ENCODE results near the gene KCNN3. TPM values are rescaled to one million over a fixed set of nuclear protein-coding genes. Genes with fewer than 3 reads are reported as not detected.

KCNN3 gene
- total RNA-seq, 4 donors from 2014 or later = 0.21 to 0.78 (median 0.26) TPM

DNA sequence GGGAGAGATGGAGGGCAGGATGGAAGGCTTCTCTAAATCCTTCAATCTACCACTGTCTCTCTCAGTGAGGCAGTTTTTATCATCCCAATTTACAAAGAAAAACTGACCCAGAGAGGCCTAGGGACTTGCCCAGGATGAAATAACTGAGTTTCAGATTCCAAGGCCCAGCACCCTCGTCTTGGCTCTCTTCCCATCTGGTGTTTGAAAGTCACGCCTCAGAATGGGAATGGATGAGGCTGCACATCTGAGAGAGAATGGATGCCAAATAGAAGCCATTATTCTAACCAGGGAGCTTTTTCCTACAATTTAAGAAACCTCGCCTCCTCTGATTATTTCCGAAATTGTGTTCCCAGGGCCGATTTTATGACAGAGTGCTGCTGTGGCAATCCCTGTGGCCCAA, 10.6 kb upstream of the KCNN3 start:
- 43 to 45% methylated on average over 5 of the region's 5 CpGs for WGBS, 2 donors
- H3K4me1 ChIP-seq = peaks cover 0 to 5% (median 0%) of the 10 kb centered on the region in 4 donors
- no peak overlapping the region for H3K4me3 ChIP-seq
- H3K27ac ChIP-seq = no peak overlapping the region
- no peaks in the 10 kb centered on the region for H3K36me3 ChIP-seq
- H3K27me3 ChIP-seq = no peaks in the 10 kb centered on the region
- DNase-seq (ENCODE audit: low spot score in 2 of 2) = no peak
- TF ChIP-seq, protein P1, sequence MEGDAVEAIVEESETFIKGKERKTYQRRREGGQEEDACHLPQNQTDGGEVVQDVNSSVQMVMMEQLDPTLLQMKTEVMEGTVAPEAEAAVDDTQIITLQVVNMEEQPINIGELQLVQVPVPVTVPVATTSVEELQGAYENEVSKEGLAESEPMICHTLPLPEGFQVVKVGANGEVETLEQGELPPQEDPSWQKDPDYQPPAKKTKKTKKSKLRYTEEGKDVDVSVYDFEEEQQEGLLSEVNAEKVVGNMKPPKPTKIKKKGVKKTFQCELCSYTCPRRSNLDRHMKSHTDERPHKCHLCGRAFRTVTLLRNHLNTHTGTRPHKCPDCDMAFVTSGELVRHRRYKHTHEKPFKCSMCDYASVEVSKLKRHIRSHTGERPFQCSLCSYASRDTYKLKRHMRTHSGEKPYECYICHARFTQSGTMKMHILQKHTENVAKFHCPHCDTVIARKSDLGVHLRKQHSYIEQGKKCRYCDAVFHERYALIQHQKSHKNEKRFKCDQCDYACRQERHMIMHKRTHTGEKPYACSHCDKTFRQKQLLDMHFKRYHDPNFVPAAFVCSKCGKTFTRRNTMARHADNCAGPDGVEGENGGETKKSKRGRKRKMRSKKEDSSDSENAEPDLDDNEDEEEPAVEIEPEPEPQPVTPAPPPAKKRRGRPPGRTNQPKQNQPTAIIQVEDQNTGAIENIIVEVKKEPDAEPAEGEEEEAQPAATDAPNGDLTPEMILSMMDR (IDR thresholded peaks at IDR 0.05) = no peak
- TF ChIP-seq EP300 (IDR thresholded peaks at IDR 0.05) = no peak
- no peak for TF ChIP-seq POLR2A (IDR thresholded peaks at IDR 0.05)
- no peaks in the 10 kb centered on the region for H3K9me3 ChIP-seq

DNA sequence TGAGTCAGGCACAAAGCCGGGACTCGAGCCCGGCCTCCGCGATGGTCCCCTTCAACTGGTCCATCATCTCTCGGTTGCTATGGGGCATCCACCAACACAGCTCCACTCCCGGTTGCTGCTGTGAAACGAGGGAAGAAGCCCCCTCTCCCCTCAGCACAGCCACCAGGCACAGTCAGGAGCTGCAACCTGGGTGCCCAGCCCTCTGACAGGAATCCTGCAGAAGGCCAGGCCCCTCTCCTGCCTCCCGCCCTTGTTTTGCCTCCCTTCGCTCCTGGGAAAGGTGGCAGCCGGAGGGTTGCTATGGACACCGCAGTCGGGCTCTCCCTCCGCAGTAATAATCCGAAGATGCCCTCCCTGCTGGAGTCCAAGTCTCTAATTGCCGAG, 8.9 kb upstream of the KCNN3 start:
- H3K4me3 ChIP-seq = no peak overlapping the region
- no peaks in the 10 kb centered on the region for H3K27me3 ChIP-seq
- WGBS, 2 donors = 61 to 64% methylated on average over 16 of the region's 16 CpGs
- DNase-seq (ENCODE audit: low spot score in 2 of 2) = no peak
- H3K4me1 ChIP-seq = peaks cover 0 to 5% (median 0%) of the 10 kb centered on the region in 4 donors
- no peaks in the 10 kb centered on the region for H3K36me3 ChIP-seq
- H3K9me3 ChIP-seq = no peaks in the 10 kb centered on the region
- H3K27ac ChIP-seq = no peak overlapping the region
- TF ChIP-seq EP300 (IDR thresholded peaks at IDR 0.05) = no peak
- TF ChIP-seq POLR2A (IDR thresholded peaks at IDR 0.05) = no peak
- TF ChIP-seq, protein P1 (IDR thresholded peaks at IDR 0.05) = no peak

DNA sequence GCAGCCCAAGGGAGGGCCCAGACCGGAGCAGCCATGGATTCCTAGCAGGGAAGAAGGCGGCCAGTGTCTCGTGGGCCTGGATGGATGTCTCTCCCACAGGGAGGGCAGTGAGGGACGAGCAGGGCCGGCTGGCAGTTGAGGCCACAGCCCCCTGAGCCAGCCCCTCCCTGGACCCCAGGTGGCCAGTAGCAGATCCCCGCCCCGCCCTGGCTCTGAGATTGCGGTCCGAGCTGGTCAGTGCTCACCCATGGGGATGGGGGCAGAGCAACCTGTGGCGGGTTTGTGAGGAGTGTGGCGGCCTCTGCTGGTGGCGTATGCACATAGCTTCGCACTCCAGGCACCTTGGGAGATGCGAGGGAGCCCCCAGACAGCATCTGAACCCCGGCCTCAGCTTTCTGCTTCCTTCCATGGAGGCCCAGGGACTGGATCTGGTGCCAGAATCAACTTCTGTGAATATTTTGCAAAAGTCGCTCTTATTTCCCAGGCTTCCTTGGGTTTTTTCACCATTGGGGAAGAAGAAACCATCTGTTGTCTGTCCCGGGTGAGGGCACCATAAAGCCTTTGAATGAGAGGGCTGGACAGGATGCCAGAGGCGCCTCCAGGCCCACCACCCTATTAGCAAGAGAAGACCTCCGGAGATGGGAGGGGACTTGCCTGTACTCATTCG, 8.4 kb upstream of the KCNN3 start:
- H3K36me3 ChIP-seq = no peaks in the 10 kb centered on the region
- WGBS, 2 donors = 12 to 19% methylated on average over 17 to 19 of the region's 20 CpGs
- peak; percentile 63 to 79 for DNase-seq (ENCODE audit: low spot score in 2 of 2)
- peaks cover 0 to 5% (median 0%) of the 10 kb centered on the region in 4 donors for H3K4me1 ChIP-seq
- no peak overlapping the region for H3K27ac ChIP-seq
- no peaks in the 10 kb centered on the region for H3K9me3 ChIP-seq
- no peak for TF ChIP-seq POLR2A (IDR thresholded peaks at IDR 0.05)
- TF ChIP-seq, protein P1 (IDR thresholded peaks at IDR 0.05) = peak; percentile 79 to 93 (median 88)
- no peak for TF ChIP-seq EP300 (IDR thresholded peaks at IDR 0.05)
- no peaks in the 10 kb centered on the region for H3K27me3 ChIP-seq
- no peak overlapping the region for H3K4me3 ChIP-seq

DNA sequence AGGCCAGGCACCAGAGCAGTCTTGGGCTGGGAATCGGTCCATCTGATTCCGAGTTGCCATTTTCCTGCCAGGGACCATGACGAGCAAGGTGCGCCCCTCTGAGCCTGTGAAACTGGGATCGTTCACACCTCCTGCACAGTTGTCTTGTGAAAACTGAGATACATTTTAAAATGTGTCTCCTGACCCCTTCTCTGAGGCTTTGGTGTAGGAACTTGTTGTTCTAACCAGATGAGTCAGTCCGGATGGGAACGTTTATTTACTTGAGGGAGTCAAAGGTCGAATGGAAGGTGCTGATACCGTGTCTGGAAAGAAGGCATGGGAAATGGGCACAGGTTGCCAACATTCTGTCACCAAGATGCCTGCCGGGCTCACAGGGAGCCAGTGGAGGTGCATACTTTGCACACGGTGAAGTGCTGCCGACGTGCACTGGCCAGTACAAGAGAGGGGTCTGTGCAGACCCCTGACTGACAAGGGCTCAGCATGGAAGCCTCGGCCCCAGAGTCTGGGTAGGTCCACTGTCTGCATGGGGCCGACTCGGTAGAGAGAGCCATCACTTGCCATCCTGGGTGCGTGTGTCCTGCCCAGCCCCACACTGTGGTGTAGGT, 7.4 kb upstream of the KCNN3 start:
- no peak overlapping the region for H3K4me3 ChIP-seq
- H3K36me3 ChIP-seq = no peaks in the 10 kb centered on the region
- TF ChIP-seq, protein P1 (IDR thresholded peaks at IDR 0.05) = no peak
- no peak for TF ChIP-seq POLR2A (IDR thresholded peaks at IDR 0.05)
- TF ChIP-seq EP300 (IDR thresholded peaks at IDR 0.05) = no peak
- H3K27me3 ChIP-seq = no peaks in the 10 kb centered on the region
- no peak for DNase-seq (ENCODE audit: low spot score in 2 of 2)
- peaks cover 0 to 5% (median 0%) of the 10 kb centered on the region in 4 donors for H3K4me1 ChIP-seq
- no peaks in the 10 kb centered on the region for H3K9me3 ChIP-seq
- H3K27ac ChIP-seq = no peak overlapping the region
- 66 to 74% methylated on average over 17 of the region's 17 CpGs for WGBS, 2 donors

DNA sequence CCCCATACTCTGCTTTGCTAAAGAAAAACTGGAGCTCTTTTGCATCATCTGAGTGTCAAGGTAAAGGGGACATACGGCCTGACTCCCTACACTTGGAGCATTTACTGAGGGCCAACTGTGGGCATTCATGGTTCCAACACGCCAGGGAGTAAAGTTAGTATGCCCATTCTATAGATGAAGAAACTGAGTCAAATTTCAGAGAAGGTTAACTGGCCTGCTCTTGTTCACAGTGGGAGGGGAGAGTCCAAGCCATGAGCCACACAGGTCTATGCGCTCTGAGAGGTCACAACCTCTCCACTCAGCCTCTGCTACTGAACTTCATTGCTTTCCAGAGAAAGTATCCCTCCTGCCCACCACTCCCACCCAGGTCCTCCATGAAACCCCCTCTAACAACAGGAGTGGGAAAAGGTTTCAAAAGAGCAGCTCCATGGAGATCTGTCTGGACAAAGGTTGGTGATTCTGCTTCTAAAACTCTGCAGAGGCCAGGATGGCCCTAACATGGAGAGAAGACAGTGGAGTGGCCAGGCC, 6.8 kb upstream of the KCNN3 start:
- no peak overlapping the region for H3K27ac ChIP-seq
- DNase-seq (ENCODE audit: low spot score in 2 of 2) = no peak
- WGBS, 2 donors = 46 to 80% methylated on average over 3 of the region's 3 CpGs
- no peak overlapping the region for H3K4me3 ChIP-seq
- H3K9me3 ChIP-seq = no peaks in the 10 kb centered on the region
- peaks cover 0 to 2% of the 10 kb centered on the region in 2 donors for H3K27me3 ChIP-seq
- H3K4me1 ChIP-seq = peaks cover 0 to 5% (median 0%) of the 10 kb centered on the region in 4 donors
- TF ChIP-seq, protein P1 (IDR thresholded peaks at IDR 0.05) = no peak
- TF ChIP-seq EP300 (IDR thresholded peaks at IDR 0.05) (no peak), POLR2A (IDR thresholded peaks at IDR 0.05) (no peak)
- H3K36me3 ChIP-seq = no peaks in the 10 kb centered on the region
